Right lobe of liver (tissue), 6 donors: ENCODE measurements around the gene MED28. TPM values are rescaled to one million over a fixed set of nuclear protein-coding genes. Genes with fewer than 3 reads are reported as not detected.
"Not testable (repeated sequence)": the region's sequence is repeated elsewhere in the genome, so short reads cannot be mapped to it uniquely, and the experiment has no call there.

Experiments
- ATAC-seq, 4 donors: fragments of 200-7000 bp; cut with Tn5 transposase; one replicate each; pipeline ENCODE4 v1.9.1; 2020; ENCODE audit warnings: mild to moderate bottlenecking in 4 of 4, moderate library complexity in 4 of 4
- DNase-seq, 3 donors: peaks; one replicate each; pipeline ENCODE4 v3.0.0-alpha.2; 2020
- H3K27ac ChIP-seq, 3 donors: fragments of 200-600 bp; one replicate each; pipeline ENCODE4 v1.8.0; 2022
- H3K27me3 ChIP-seq, 2 donors: fragments of 200-600 bp; one replicate each; pipeline ENCODE4 v1.8.0; 2022
- H3K36me3 ChIP-seq, 4 donors: fragments of 200-600 bp; sonication (generic) in 1 of 4; one replicate each; pipeline versions ENCODE4 v1.5.1 to v1.8.0; 2017 to 2022; ENCODE audit warnings: control low read depth in 1 of 4
- H3K4me1 ChIP-seq, 4 donors: fragments of 200-600 bp; sonication (generic) in 1 of 4; one replicate each; pipeline versions ENCODE4 v1.5.1 to v1.8.0; 2017 to 2022; ENCODE audit warnings: control low read depth in 1 of 4
- H3K4me3 ChIP-seq, 3 donors: fragments of 200-600 bp; one replicate each; pipeline ENCODE4 v1.8.0; 2022
- H3K9me3 ChIP-seq, 4 donors: fragments of 200-600 bp; sonication (generic) in 1 of 4; one replicate each; pipeline versions ENCODE4 v1.5.1 to v1.8.0; 2017 to 2022; ENCODE audit warnings: control low read depth in 1 of 4
- POLR2A ChIP-seq: fragments of 450-650 bp; IDR thresholded peaks from one replicate; pipeline ENCODE4 v1.6.1; 2017; ENCODE audit warnings: antibody characterized with exemption, mild to moderate bottlenecking
- WGBS: methylation state at CpG from one replicate; pipeline ENCODE4 v1.1.6; 2018; ENCODE audit warnings: low coverage, low lambda C conversion rate; ENCODE audit not compliant: insufficient coverage; ENCODE audit errors: missing lambda C conversion rate; 5-methylcytosine and 5-hydroxymethylcytosine counted together
- intact Hi-C, 2 donors: fragments of 100-400 bp; cut with DNase I; formaldehyde crosslinking; loops; one replicate each; pipeline versions ENCODE4 v1.11.2 to v1.14.1; 2022
- long read RNA-seq: library from polyadenylated mRNA; unstranded; transcript quantifications from one replicate; pipeline ENCODE4 v2.0.0, GENCODE V29; 2019
- total RNA-seq, 6 experiments: library from RNA; depleted of rRNA in 2 of 6; stranded (reverse); fragments of >200 nt in 2 of 6; fragmentation: NEBNext Ultra II Directional in 3 of 6; extraction: Animal tissue kit (Norgen Biotek cat#: 25700) in 3 of 6; gene quantifications; one replicate each; pipeline versions ENCODE4 v1.1.0 to v1.2.4, GENCODE V29; 2016 to 2023
- TF ChIP-seq, protein P1 (sequence below), 4 donors: fragments of 200-600 bp in 3 of 4; fragments of 450-650 bp in 1 of 4; IDR thresholded peaks; one replicate each; pipeline versions ENCODE4 v1.5.1 to v1.8.0; 2016 to 2022; ENCODE audit warnings: antibody characterized with exemption in 4 of 4, mild to moderate bottlenecking in 2 of 4
- donor health status: DM: no; HTN: yes; CAD: no.
- donor health status: DM: no; HTN: no; CAD: no.
- donor health status: DM: no; HTN: no; CAD: no.
- donor health status: DM: no; HTN: yes; CAD: no.
- donor health status: DM: no; HTN: yes; CAD: no.

The MED28 gene, protein sequence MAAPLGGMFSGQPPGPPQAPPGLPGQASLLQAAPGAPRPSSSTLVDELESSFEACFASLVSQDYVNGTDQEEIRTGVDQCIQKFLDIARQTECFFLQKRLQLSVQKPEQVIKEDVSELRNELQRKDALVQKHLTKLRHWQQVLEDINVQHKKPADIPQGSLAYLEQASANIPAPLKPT
- total RNA-seq, result 10 to 100 TPM in 4 of 6 experiments, 1 to 10 TPM in 2; 3.8 to 18.6 (median 15.3) TPM
- long read RNA-seq, full-length matches to known transcripts, result 5 of 6 reads
- long read RNA-seq, partial matches to known transcripts, result 1 of 6 reads
- long read RNA-seq, other reads (novel, unspliced or antisense), result 0 of 6 reads

DNA sequence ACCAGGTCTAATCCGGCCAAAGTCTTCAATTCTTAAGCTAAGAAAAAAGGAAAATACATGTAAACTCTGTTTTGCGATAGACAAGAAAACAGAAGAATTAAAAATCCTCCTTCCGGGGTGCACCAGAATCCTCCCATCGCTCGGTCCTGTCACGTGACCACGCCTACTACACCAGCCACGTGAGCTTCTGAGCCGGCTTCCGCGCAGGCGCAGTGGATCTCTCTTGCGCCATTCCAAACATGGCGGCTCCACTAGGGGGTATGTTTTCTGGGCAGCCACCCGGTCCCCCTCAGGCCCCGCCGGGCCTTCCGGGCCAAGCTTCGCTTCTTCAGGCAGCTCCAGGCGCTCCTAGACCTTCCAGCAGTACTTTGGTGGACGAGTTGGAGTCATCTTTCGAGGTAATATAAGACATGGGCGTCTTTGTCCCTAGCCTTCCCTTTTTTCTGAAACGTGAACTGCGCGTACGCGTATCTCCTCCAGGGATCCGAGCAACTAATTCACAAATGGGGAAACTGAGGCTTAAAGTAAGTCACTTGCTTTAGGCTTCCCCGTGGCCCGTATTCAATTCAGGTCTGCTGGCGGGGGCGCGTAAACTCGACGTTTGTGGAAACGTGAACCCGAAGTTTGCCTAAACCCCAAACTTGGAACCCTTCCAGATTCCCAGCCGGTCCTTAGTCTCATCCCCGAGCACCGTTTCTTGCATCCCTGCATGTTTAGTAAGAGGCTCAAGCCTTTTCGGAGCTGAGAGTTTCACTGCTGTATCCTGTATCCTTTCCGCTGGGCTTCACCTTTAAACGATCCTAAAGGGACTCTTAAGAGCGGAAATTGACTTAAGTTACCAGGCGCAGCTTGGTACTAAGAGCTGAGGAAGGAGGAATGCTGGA, at the start of gene MED28:
MED28 (plus strand) TSS at position 226 of the 884 bp plus-strand sequence; CDS start at position 240, 14 bp downstream.
- H3K4me1 ChIP-seq, result peaks cover 0 to 16% (median 6%) of the 10 kb centered on the region in 4 donors
- no peaks in the 10 kb centered on the region for H3K27me3 ChIP-seq
- ATAC-seq (peak; percentile 90 to 97 (median 93)), DNase-seq (peak; percentile 95 to 97 (median 95))
- peak within 1 kb of the TSS; percentile 70 to 90 (median 73) for H3K4me3 ChIP-seq
- H3K27ac ChIP-seq, result peak within 1 kb of the TSS; percentile 78 to 86 (median 86)
- intact Hi-C loops, result no loop called here
- H3K36me3 ChIP-seq, result peaks cover 0 to 1% (median 0%) of the 10 kb centered on the region in 4 donors
- WGBS, result under 1% methylated on average over 40 of the region's 46 CpGs
- TF ChIP-seq POLR2A, result peak; percentile 79
- TF ChIP-seq, protein P1, sequence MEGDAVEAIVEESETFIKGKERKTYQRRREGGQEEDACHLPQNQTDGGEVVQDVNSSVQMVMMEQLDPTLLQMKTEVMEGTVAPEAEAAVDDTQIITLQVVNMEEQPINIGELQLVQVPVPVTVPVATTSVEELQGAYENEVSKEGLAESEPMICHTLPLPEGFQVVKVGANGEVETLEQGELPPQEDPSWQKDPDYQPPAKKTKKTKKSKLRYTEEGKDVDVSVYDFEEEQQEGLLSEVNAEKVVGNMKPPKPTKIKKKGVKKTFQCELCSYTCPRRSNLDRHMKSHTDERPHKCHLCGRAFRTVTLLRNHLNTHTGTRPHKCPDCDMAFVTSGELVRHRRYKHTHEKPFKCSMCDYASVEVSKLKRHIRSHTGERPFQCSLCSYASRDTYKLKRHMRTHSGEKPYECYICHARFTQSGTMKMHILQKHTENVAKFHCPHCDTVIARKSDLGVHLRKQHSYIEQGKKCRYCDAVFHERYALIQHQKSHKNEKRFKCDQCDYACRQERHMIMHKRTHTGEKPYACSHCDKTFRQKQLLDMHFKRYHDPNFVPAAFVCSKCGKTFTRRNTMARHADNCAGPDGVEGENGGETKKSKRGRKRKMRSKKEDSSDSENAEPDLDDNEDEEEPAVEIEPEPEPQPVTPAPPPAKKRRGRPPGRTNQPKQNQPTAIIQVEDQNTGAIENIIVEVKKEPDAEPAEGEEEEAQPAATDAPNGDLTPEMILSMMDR (IDR thresholded peaks at IDR 0.05), result peak in 1 of 4 donors; percentile 9
- no peaks in the 10 kb centered on the region for H3K9me3 ChIP-seq

DNA sequence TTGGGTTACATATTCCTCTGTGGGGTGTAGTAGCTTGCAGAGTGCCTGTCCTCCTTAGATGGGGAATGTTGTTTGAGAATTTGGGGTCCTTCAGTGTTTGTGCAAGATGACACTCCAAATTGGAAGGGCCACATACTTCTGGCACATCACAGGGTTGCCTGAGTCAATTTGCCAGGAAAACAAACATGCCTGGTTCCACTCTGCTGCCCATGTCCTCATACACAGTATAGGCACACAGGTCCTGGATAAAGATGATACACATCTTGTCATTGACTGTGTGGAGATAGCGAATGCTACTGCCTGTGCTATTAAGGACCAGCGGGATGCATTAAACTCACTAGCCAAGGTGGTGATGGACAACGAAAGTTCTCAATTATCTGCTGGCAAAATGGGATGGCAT, 48.6 kb upstream of the MED28 start:
- Histone ChIP-seq H3K4me1 (peaks cover 0 to 9% (median 0%) of the 10 kb centered on the region in 4 donors), H3K27me3 (no peaks in the 10 kb centered on the region), H3K4me3 (no peak overlapping the region), H3K36me3 (no peaks in the 10 kb centered on the region), H3K27ac (no peak overlapping the region), H3K9me3 (no peaks in the 10 kb centered on the region)
- 85% methylated on average over 3 of the region's 3 CpGs for WGBS
- intact Hi-C loops, result no loop called here
- no peak for DNase-seq
- TF ChIP-seq, protein P1 (IDR thresholded peaks at IDR 0.05), result no peak
- no peak for TF ChIP-seq POLR2A
- peak; percentile 53 to 74 (median 54) for ATAC-seq

DNA sequence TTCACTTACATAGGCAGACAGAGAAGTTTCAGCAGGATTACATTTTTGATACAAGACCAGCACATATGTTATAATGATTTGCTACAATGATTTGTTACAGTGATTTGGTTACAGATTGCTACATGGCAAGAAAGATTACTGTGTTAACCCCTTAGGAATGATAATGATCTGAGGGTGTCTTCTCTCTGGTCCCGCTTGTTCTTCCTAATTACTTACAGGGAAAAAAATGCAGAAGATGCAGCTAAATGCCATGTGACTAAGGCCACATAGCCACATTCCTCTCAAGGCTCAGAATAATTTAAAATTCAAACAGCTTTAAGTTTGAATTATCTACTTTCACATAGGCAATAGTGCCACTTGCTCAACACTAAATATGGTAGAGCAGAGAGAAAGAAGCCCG, 47.2 kb upstream of the MED28 start:
- Histone ChIP-seq H3K4me1 (peaks cover 0 to 7% (median 0%) of the 10 kb centered on the region in 4 donors), H3K27ac (no peak overlapping the region), H3K27me3 (no peaks in the 10 kb centered on the region), H3K36me3 (no peaks in the 10 kb centered on the region), H3K9me3 (no peaks in the 10 kb centered on the region), H3K4me3 (no peak overlapping the region)
- TF ChIP-seq, protein P1 (IDR thresholded peaks at IDR 0.05), result no peak
- no peak for TF ChIP-seq POLR2A
- WGBS, result 75% methylated on average over 2 of the region's 2 CpGs
- ATAC-seq (no peak), DNase-seq (no peak)
- intact Hi-C loops, result no loop called here

DNA sequence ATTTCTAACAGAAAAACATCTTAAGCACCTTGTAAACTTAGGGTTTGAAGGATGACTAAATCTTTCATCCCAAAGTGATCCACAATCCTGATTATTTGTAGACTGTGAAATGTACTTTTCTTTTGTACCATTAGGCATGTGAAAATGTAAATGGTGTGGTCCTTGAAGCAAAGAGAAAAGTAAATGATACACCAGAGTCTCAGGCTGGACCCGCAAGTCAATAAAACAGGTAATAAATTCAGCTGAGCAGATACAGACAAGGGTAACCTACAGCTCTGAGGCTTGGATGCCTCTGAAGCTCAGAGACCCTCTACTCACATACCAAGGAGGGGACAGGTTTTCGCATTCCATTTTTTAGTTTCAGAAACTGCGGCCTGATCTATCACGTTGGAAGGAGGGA, 40.2 kb upstream of the MED28 start:
- TF ChIP-seq POLR2A, result no peak
- TF ChIP-seq, protein P1 (IDR thresholded peaks at IDR 0.05), result no peak
- intact Hi-C loops, result no loop called here
- WGBS, result 96% methylated on average over 4 of the region's 4 CpGs

DNA sequence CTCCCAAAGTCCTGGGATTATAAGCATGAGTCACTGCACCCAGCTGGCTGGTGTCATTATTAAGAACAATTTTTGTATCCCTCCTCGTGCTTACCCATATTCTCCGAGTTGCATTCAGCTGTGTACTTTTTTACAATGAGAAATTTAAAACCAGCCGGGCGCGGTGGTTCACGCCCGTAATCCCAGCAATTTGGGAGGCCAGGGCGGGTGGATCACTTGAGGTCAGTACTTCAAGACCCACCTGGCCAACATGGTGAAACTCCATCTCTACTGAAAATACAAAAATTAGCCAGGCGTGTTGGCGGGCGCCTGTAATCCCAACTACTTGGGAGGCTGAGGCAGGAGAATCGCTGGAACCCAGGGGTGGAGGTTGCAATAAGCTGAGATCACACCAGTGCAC, 39.3 kb upstream of the MED28 start:
- H3K27me3 ChIP-seq, intact Hi-C loops, DNase-seq, ATAC-seq, H3K27ac ChIP-seq, H3K4me3 ChIP-seq, H3K9me3 ChIP-seq, H3K36me3 ChIP-seq: not testable (repeated sequence)
- 98% methylated on average over 8 of the region's 12 CpGs for WGBS
- peaks cover 0 to 21% (median 6%) of the 10 kb centered on the region in 4 donors for H3K4me1 ChIP-seq

More for the DNA sequence above, 40.2 kb upstream of the MED28 start:
- H3K4me3 ChIP-seq, result no peak overlapping the region
- H3K36me3 ChIP-seq, result no peaks in the 10 kb centered on the region
- H3K27ac ChIP-seq, result no peak overlapping the region
- ATAC-seq (no peak), DNase-seq (no peak)
- no peaks in the 10 kb centered on the region for H3K9me3 ChIP-seq
- no peaks in the 10 kb centered on the region for H3K27me3 ChIP-seq
- H3K4me1 ChIP-seq, result peaks cover 0 to 12% (median 1%) of the 10 kb centered on the region in 4 donors
